RWPE1 (cell line): ENCODE results near the gene GALNT9.

ENCODE experiments used
- CTCF ChIA-PET: fragments of 350-600 bp; sonication (Branson Sonifier 250); formaldehyde crosslinking; extraction: SDS; loops from one replicate; lab custom pipeline; 2021; lab: Yijun Ruan, JAX
- POLR2A ChIA-PET: fragments of 400-600 bp; formaldehyde crosslinking; extraction: SDS; loops from one replicate; lab custom pipeline; 2020; ENCODE audit warnings: antibody characterized with exemption; ENCODE audit not compliant: low non-redundant PET; lab: Yijun Ruan, JAX
- DNase-seq: peaks from one replicate; pipeline ENCODE4 v3.0.0; 2012; ENCODE audit warnings: low spot score
- H3K27ac ChIP-seq: fragments of 450-650 bp; 2 replicates; pipeline ENCODE4 v1.5.1; 2017
- CTCF ChIP-seq: fragments of 450-650 bp; conservative IDR thresholded peaks from 2 replicates; pipeline ENCODE4 v1.5.1; 2017; ENCODE audit warnings: low read depth, mild to moderate bottlenecking

GALNT9 gene

GRCh38 chr12:132219323-132219722, 110.1 kb downstream of the GALNT9 start:
- no peak for TF ChIP-seq CTCF
- CTCF ChIA-PET, result interaction anchor here (0.9 kb wide), 1 partner anchor 14 kb away, joined by 4 read pairs; no protein-coding TSS in a partner anchor
- no peak overlapping the region for H3K27ac ChIP-seq
- no peak for DNase-seq
- POLR2A ChIA-PET, result no interaction called here

- no peak for DNase-seq
- ChIA-PET POLR2A (no interaction called here), CTCF (interaction anchor here (0.6 to 0.9 kb wide), 2 partner anchors 14 to 58 kb away, joined by 4 read pairs; no protein-coding TSS in a partner anchor)
- TF ChIP-seq CTCF, result no peak
- no peak overlapping the region for H3K27ac ChIP-seq
These were observed 110.5 kb downstream of the GALNT9 start for GRCh38 chr12:132218915-132219314.

- DNase-seq, result no peak
- TF ChIP-seq CTCF, result no peak
- ChIA-PET POLR2A (no interaction called here), CTCF (interaction anchor here (0.6 to 0.9 kb wide), 2 partner anchors 14 to 57 kb away, joined by 4 read pairs; no protein-coding TSS in a partner anchor)
- no peak overlapping the region for H3K27ac ChIP-seq
These were observed 110.9 kb downstream of the GALNT9 start for GRCh38 chr12:132218527-132218875.

- TF ChIP-seq CTCF, result no peak
- ChIA-PET CTCF (interaction anchor here (0.6 kb wide), 1 partner anchor 57 kb away, joined by 4 read pairs; no protein-coding TSS in a partner anchor), POLR2A (no interaction called here)
These were observed 111.4 kb downstream of the GALNT9 start for GRCh38 chr12:132217800-132218526.

GRCh38 chr12:132217371-132217770, 112.0 kb downstream of the GALNT9 start:
- ChIA-PET POLR2A (no interaction called here), CTCF (no interaction called here)
- no peak for DNase-seq
- no peak overlapping the region for H3K27ac ChIP-seq
- TF ChIP-seq CTCF, result no peak

More at GRCh38 chr12:132217800-132218526, 111.4 kb downstream of the GALNT9 start:
- DNase-seq, result no peak
- no peak overlapping the region for H3K27ac ChIP-seq

- CTCF ChIA-PET, result no interaction called here
- TF ChIP-seq CTCF, result no peak
- H3K27ac ChIP-seq, result no peak overlapping the region
- POLR2A ChIA-PET, result no interaction called here
- DNase-seq, result no peak
These were observed 112.9 kb downstream of the GALNT9 start for GRCh38 chr12:132216354-132216987.
